T-helper 17 cell (primary cell): ENCODE measurements around the gene OR11A1. TPM values are rescaled to one million over a fixed set of nuclear protein-coding genes. Genes with fewer than 3 reads are reported as not detected.
"Not testable (repeated sequence)": the region's sequence is repeated elsewhere in the genome, so short reads cannot be mapped to it uniquely, and the experiment has no call there.

Experiments
- ATAC-seq: fragments of 150-1000 bp; cut with Tn5 transposase; 2 replicates; pipeline ENCODE4 v1.10.0; 2021; ENCODE audit warnings: mild to moderate bottlenecking, moderate library complexity
- DNase-seq, 3 donors: peaks; one replicate each; pipeline versions ENCODE4 v3.0.0 to v3.0.0-alpha.2; 2020 to 2021
- H3K9me3 ChIP-seq: one replicate; pipeline ENCODE4 v1.7.0; 2013; ENCODE audit warnings: low read length, mild to moderate bottlenecking; ENCODE audit not compliant: control insufficient read depth, poor library complexity, severe bottlenecking
- H3K27ac Mint-ChIP-seq: one replicate; pipeline ENCODE4 v1.8.0; 2022; ENCODE audit warnings: mild to moderate bottlenecking, moderate library complexity, mixed read lengths
- H3K27me3 Mint-ChIP-seq: one replicate; pipeline ENCODE4 v1.8.0; 2022; ENCODE audit warnings: mixed read lengths
- H3K36me3 Mint-ChIP-seq: one replicate; pipeline ENCODE4 v1.8.0; 2022; ENCODE audit warnings: low read depth, mixed read lengths
- H3K4me1 Mint-ChIP-seq: one replicate; pipeline ENCODE4 v1.8.0; 2022; ENCODE audit warnings: mild to moderate bottlenecking, mixed read lengths
- H3K4me3 Mint-ChIP-seq: one replicate; pipeline ENCODE4 v1.8.0; 2022; ENCODE audit warnings: mild to moderate bottlenecking, moderate library complexity, mixed read lengths
- total RNA-seq, 4 donors: library from RNA in 2 of 4; stranded (reverse) in 2 of 4; gene quantifications; one replicate each; pipeline ENCODE4 v1.2.3 and lab custom pipeline; 2022 to 2026

The OR11A1 gene
- total RNA-seq, 2 donors from 2014 or later, result not detected

DNA sequence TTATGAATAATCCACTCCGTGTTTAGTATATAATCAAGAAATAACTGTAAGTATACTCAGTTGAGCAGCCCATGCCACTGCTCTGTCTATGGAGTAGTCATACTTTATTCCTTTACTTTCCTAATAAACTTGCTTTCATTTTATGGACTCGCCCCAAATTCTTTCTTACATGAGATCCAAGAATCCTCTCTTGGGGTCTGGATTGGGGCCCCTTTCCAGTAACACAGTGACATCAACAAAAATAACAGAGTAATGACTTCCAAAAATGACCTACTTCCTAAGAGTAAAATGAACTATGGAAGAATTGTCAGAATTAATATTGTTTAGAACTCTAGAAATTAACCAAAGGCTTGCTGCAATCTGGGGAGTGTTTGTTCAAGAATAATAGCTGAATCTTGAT lies 8.9 kb upstream of the OR11A1 start:
- peaks cover 2% of the 10 kb centered on the region for H3K36me3 Mint-ChIP-seq
- ATAC-seq, result no peak
- H3K4me1 Mint-ChIP-seq, result no peaks in the 10 kb centered on the region
- no peak for DNase-seq
- peaks cover 52% of the 10 kb centered on the region for H3K27me3 Mint-ChIP-seq
- H3K4me3 Mint-ChIP-seq, result no peak overlapping the region
- no peaks in the 10 kb centered on the region for H3K9me3 ChIP-seq
- H3K27ac Mint-ChIP-seq, result no peak overlapping the region

DNA sequence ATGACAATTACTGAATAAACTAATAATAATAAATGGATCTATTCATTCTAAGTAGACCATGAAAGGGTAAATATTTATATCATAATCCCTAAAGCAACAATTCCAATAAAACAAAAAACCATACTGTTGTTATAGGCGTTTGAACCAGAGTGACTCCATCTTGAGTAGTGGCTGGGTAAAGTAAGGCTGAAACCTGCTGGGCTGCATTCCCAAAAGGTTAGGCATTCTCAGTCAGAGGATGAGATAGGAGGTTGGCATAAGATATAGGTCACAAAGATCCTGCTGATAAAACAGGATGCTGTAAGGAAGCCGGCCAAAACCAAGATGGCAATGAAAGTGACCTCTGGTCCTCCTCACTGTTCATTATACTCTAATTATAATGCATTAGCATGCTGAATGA lies 8.4 kb upstream of the OR11A1 start:
- Mint-ChIP-seq H3K27ac (no peak overlapping the region), H3K36me3 (peaks cover 2% of the 10 kb centered on the region), H3K27me3 (peaks cover 52% of the 10 kb centered on the region), H3K4me3 (no peak overlapping the region), H3K4me1 (no peaks in the 10 kb centered on the region)
- ATAC-seq (no peak), DNase-seq (no peak)
- H3K9me3 ChIP-seq, result no peaks in the 10 kb centered on the region

DNA sequence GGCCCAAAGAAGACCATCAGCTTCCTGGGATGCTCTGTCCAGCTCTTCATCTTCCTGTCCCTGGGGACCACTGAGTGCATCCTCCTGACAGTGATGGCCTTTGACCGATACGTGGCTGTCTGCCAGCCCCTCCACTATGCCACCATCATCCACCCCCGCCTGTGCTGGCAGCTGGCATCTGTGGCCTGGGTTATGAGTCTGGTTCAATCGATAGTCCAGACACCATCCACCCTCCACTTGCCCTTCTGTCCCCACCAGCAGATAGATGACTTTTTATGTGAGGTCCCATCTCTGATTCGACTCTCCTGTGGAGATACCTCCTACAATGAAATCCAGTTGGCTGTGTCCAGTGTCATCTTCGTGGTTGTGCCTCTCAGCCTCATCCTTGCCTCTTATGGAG lies 5.2 kb upstream of the OR11A1 start:
- Mint-ChIP-seq H3K4me3 (no peak overlapping the region), H3K27ac (no peak overlapping the region), H3K4me1 (no peaks in the 10 kb centered on the region), H3K36me3 (peaks cover 2% of the 10 kb centered on the region), H3K27me3 (peaks cover 57% of the 10 kb centered on the region)
- no peak for DNase-seq
- ATAC-seq, result no peak
- no peaks in the 10 kb centered on the region for H3K9me3 ChIP-seq

DNA sequence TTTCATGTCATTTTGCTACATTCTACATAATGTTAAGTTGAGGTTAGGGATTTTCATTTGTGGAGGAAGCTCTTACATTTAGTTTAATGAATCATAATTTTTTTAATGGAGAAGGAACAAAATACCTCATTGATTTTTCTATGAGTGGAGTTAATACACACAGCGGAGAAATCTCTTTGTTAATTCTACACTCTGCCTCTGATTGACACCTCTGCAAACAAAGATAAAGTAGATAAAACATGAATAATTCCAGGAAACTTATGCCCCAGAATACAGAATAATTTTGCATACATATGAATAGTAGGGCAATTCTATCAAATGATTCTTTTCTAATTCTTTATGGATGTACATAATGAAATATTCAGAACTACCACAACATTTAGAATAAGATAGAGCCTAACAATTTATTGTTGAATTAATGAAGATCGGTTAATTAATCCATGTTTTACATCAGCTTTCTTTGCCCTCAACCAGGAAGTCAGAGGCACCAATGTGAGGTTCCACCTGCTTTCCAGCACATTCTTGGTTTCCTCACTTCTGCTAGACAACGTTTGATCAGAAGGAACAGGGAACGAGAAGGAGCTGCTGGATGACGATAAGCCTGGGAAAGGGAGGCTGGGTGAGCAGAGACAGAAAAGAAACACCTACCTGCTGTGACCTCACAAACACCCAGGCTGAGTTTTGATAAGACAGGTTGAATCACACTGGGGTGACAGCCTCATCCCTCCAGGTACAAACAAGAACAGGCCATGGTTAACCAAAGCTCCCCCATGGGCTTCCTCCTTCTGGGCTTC lies 4.3 kb upstream of the OR11A1 start:
- DNase-seq, result no peak
- no peak for ATAC-seq
- Mint-ChIP-seq H3K4me3 (no peak overlapping the region), H3K27ac (no peak overlapping the region), H3K4me1 (no peaks in the 10 kb centered on the region), H3K36me3 (peaks cover 2% of the 10 kb centered on the region), H3K27me3 (peaks cover 49% of the 10 kb centered on the region)
- H3K9me3 ChIP-seq, result no peaks in the 10 kb centered on the region

DNA sequence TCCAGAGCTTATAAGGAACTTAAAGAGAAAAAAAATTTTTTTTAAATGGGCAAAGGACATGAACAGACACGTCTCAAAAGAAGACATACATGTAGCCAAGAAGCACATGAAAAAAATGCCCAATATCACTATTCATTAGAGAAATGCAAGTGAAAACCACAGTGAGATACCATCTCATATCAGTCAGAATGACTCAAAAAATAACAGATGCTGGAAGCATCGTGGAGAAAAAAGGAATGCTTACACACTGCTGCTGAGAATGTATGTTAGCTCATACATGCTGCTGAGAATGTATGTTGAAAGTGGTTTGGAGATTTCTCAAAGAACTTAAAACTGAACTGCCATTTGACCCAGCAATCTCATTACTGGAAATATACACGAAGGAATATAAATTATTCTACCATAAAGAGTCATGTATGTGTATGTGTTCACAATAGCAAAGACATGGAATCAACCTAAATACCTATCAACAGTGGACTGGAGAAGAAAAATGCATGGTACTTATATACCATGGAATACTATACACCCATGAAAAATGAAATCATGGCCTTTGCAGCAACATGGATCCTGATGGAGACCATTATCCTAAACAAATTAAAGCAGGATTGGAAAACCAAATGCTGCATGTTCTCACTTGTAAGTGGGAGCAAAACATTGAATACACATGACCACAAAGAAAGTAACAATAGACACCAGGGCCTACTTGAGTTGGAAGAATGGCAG lies 5.2 kb downstream of the OR11A1 start:
- Mint-ChIP-seq H3K36me3 (peaks cover 4% of the 10 kb centered on the region), H3K27me3 (peaks cover 24% of the 10 kb centered on the region), H3K27ac (no peak overlapping the region), H3K4me3 (no peak overlapping the region), H3K4me1 (no peaks in the 10 kb centered on the region)
- no peaks in the 10 kb centered on the region for H3K9me3 ChIP-seq
- ATAC-seq (no peak), DNase-seq (no peak)

DNA sequence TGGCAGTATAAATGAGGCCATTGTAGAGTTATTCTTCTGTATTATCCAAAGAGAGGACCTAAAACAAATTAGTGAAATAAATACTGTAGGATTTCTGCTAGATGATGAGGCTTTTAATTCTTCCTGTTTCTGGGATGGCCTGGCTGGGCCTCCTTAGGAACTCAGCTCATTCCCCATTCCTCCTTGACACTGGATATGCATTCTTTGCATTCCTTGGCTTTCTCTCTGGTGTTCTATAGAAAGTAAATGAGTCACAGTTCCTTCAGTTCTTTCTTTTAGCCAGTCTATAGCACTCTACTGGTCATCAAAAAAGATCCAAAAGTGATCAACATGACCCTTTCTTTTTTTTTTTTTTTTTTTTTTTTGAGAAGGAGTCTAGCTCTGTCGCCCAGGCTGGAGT lies 9.2 kb downstream of the OR11A1 start:
- no peaks in the 10 kb centered on the region for H3K9me3 ChIP-seq
- H3K36me3 Mint-ChIP-seq, result peaks cover 4% of the 10 kb centered on the region
- H3K27me3 Mint-ChIP-seq, result peaks cover 36% of the 10 kb centered on the region
- no peaks in the 10 kb centered on the region for H3K4me1 Mint-ChIP-seq
- no peak overlapping the region for H3K27ac Mint-ChIP-seq
- no peak overlapping the region for H3K4me3 Mint-ChIP-seq
- ATAC-seq (no peak), DNase-seq (no peak)

DNA sequence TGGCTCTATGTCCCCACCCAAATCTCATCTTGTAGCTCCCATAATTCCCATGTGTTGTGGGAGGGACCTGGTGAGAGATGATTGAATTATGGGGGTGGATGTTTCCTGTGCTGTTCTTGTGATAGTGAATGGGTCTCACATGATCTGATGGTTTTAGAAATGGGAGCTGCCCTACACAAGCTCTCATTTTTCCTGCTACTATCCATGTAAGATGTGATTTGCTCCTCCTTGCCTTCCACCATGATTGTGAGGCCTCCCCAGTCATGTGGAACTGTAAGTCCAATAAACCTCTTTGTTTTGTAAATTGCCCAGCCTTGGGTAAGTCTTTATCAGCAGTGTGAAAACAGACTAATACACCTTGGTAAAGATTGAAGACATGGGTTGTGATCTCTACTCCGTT lies 12.8 kb downstream of the OR11A1 start:
- H3K4me3 Mint-ChIP-seq, H3K36me3 Mint-ChIP-seq, H3K27ac Mint-ChIP-seq, ATAC-seq, H3K4me1 Mint-ChIP-seq, H3K9me3 ChIP-seq, DNase-seq: not testable (repeated sequence)
- peaks cover 49% of the 10 kb centered on the region for H3K27me3 Mint-ChIP-seq

DNA sequence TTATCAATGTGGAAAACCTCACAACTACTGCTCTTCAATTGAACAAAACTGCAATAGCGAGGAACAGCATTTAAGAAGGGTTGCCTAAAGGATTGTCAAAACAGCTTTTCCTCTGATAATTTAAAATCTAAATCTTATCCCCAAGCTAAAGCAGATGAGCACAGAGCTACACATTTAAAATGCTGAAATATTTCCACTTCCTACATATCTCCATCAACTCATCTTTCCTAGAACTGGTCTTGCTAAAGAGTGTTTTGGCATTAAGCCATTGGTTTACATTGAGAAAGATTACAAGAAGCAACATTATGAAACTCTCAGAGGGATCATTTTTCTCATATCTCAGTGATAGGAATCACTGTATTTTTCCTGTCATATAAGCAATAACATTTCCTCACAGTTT lies 14.2 kb downstream of the OR11A1 start:
- no peaks in the 10 kb centered on the region for H3K4me1 Mint-ChIP-seq
- no peaks in the 10 kb centered on the region for H3K36me3 Mint-ChIP-seq
- no peaks in the 10 kb centered on the region for H3K9me3 ChIP-seq
- ATAC-seq, result no peak
- H3K27ac Mint-ChIP-seq, result no peak overlapping the region
- H3K27me3 Mint-ChIP-seq, result peaks cover 47% of the 10 kb centered on the region
- DNase-seq, result no peak
- no peak overlapping the region for H3K4me3 Mint-ChIP-seq

DNA sequence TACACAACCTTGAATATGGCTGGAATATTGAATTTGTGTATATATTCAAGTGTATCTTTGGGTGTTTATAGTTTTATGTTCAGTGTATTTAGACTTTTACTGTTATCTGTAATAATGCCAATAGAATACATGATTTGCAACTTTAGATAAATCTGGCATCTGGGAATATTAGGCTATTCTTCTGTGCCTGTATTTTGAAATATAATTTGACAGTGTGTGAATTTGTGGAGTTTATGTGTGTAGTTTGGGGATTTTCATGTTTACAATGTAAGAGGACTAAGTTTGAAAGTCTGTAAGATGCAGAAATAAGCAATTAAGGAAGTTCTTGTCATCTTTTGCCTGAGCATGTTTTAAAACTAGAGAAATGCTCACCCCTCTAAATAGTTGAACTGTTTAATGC lies 17.9 kb downstream of the OR11A1 start, which contains the start of gene OR10C1:
Gene OR10C1, plus strand, starts transcription at position 301 of the 400 bp plus-strand sequence. CDS start 710 bp downstream, outside the sequence.
- Mint-ChIP-seq H3K4me3 (no peak within 1 kb of the TSS), H3K4me1 (no peaks in the 10 kb centered on the region), H3K27ac (no peak within 1 kb of the TSS), H3K36me3 (no peaks in the 10 kb centered on the region), H3K27me3 (peaks cover 55% of the 10 kb centered on the region)
- no peaks in the 10 kb centered on the region for H3K9me3 ChIP-seq
- ATAC-seq (no peak), DNase-seq (no peak)

DNA sequence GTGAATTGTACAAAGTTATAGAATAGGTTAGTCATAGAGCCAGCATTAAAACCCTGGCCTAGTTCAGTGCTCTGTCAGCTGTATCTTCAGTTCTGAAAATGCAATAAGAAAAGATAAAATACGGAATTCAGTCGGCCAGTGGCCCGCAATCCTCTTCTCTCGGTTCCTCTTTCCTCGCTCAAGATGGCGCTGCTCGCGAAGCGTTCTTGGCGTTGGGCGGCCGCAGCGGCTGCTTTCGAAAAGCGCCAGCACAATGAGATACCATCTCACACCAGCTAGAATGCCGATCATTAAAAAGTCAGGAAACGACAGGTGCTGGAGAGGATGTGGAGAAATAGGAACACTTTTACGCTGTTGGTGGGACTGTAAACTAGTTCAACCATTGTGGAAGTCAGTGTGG lies 20.1 kb downstream of the OR11A1 start:
- H3K4me3 Mint-ChIP-seq, ATAC-seq, DNase-seq, H3K27ac Mint-ChIP-seq, H3K4me1 Mint-ChIP-seq, H3K9me3 ChIP-seq, H3K36me3 Mint-ChIP-seq: not testable (repeated sequence)
- peaks cover 58% of the 10 kb centered on the region for H3K27me3 Mint-ChIP-seq

DNA sequence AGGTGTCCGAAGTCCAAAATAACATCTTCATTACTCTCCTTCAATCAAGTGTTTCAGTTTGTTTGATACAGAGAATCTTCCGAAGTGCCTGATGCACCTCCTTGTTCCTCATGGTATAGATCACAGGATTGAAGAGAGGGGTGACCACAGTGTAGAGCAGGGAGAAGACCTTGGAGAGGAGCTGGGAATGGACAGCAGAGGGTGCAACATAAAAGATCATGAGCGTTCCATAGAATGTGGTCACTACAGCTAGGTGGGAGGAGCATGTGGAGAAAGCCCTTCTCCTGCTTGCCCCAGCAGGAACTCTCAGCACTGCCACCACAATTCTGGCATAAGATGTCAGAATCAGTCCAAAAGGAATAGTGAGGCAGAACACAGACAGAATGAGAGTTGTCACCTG lies 30.2 kb downstream of the OR11A1 start:
- H3K36me3 Mint-ChIP-seq, result peaks cover 2% of the 10 kb centered on the region
- ATAC-seq (no peak), DNase-seq (no peak)
- H3K9me3 ChIP-seq, result no peaks in the 10 kb centered on the region
- H3K4me3 Mint-ChIP-seq, result no peak overlapping the region
- H3K27me3 Mint-ChIP-seq, result peaks cover 39% of the 10 kb centered on the region
- H3K27ac Mint-ChIP-seq, result no peak overlapping the region
- H3K4me1 Mint-ChIP-seq, result no peaks in the 10 kb centered on the region

DNA sequence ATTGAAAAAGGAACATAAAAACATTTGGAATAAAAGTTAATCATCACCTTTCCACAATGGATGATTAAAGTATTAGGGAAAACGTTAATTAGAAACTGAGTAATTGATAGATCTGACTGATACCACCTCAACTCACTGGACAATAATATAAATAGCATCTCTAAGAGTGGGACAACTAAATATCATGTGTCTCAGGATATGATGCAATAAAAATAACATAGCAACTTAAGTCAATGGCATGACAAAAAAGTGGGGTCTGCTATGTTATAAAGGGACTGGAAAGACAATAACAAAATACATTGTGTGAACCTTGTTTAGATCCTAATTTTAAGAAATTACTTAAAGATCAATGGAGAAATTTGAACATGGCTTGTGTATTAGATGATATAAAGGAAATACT lies 31.8 kb downstream of the OR11A1 start:
- H3K27me3 Mint-ChIP-seq, result peaks cover 43% of the 10 kb centered on the region

DNA sequence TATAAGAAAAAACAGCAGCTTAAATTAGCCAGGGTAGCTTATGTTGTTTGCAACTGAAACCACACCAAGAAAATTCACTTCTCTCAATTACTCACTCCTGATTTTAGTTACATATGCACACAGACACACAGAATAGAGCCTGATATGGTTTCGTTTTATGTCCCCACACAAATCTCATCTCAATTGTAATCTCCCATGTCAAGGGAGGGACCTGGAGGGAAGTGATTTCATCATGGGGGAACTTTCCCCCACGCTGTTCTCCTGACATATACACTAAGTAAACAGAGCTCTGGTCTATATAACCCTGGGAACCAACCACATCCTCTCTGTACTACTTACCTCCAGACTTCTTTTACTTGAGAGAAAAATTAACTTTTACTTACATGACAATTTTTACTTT lies 32.3 kb downstream of the OR11A1 start:
- Mint-ChIP-seq H3K27ac (no peak overlapping the region), H3K27me3 (peaks cover 44% of the 10 kb centered on the region), H3K4me1 (no peaks in the 10 kb centered on the region), H3K4me3 (no peak overlapping the region), H3K36me3 (peaks cover 2% of the 10 kb centered on the region)
- DNase-seq (no peak), ATAC-seq (no peak)
- no peaks in the 10 kb centered on the region for H3K9me3 ChIP-seq

More for the DNA sequence above, 31.8 kb downstream of the OR11A1 start:
- no peak overlapping the region for H3K4me3 Mint-ChIP-seq
- no peaks in the 10 kb centered on the region for H3K9me3 ChIP-seq
- ATAC-seq (no peak), DNase-seq (no peak)
- H3K4me1 Mint-ChIP-seq, result no peaks in the 10 kb centered on the region
- H3K36me3 Mint-ChIP-seq, result peaks cover 2% of the 10 kb centered on the region
- no peak overlapping the region for H3K27ac Mint-ChIP-seq

DNA sequence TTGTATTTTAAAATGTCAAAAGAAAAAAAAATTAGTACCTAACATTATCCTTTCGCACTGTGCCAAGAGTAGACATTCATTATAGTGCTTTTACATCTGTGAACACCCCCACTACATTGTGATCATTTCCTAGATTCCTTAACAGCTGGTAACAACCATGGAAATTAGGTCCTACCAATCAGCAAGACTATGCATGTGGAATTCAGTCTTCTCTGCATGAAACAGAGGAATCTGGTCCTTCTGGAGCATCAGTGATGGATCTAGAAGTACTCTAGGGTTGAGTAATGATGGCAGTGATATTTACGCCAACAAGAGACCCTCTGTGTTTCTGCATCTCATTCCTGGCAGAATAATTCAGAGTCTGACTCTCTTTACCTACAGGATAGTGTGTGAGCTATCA lies 32.7 kb downstream of the OR11A1 start:
- ATAC-seq, result no peak
- Mint-ChIP-seq H3K4me3 (no peak overlapping the region), H3K27me3 (peaks cover 43% of the 10 kb centered on the region), H3K4me1 (no peaks in the 10 kb centered on the region), H3K27ac (no peak overlapping the region), H3K36me3 (peaks cover 2% of the 10 kb centered on the region)
- no peak for DNase-seq
- H3K9me3 ChIP-seq, result no peaks in the 10 kb centered on the region
